ENCODE measurements around the gene PPP1R37.

GRCh38 chr19:45103508-45104319, 10.7 kb downstream of the PPP1R37 start:
- TF ChIP-seq CTCF (conservative IDR thresholded peaks at IDR 0.05; ENCODE audit: low read depth, low read length) (no peak), EZH2 (IDR thresholded peaks at IDR 0.05; ENCODE audit: low read length, unreplicated experiment) (no peak), EZH2phosphoT487 (IDR thresholded peaks at IDR 0.05; ENCODE audit: borderline replicate concordance, low read length) (no peak)

Measured in PC-3 (cell line).